Spleen (tissue), 11 donors: ENCODE measurements around the gene VPS52. TPM values are rescaled to one million over a fixed set of nuclear protein-coding genes. Genes with fewer than 3 reads are reported as not detected.

Experiments used
- DNase-seq: peaks from one replicate; pipeline ENCODE4 v3.0.0-alpha.2; 2020
- H3K27ac ChIP-seq, 8 donors: fragments of 200-600 bp; sonication (generic) in 7 of 8; 1 replicate in 4 of 8; 2 replicates in 4 of 8; pipeline versions ENCODE4 v1.5.0 to v1.8.0; 2016 to 2021; ENCODE audit warnings: inconsistent platforms in 4 of 8, mild to moderate bottlenecking in 4 of 8, moderate library complexity in 1 of 8
- H3K27me3 ChIP-seq, 7 donors: fragments of 200-600 bp; sonication (generic) in 6 of 7; replicated peaks in 1 of 7; 1 replicate in 4 of 7; 2 replicates in 3 of 7; pipeline versions ENCODE4 v1.5.0 to v1.8.0; 2016 to 2021; ENCODE audit warnings: inconsistent platforms in 3 of 7, mild to moderate bottlenecking in 1 of 7
- H3K36me3 ChIP-seq, 6 donors: fragments of 200-600 bp; sonication (generic) in 5 of 6; 1 replicate in 4 of 6; 2 replicates in 2 of 6; pipeline versions ENCODE4 v1.5.0 to v1.8.0; 2016 to 2021; ENCODE audit warnings: inconsistent platforms in 2 of 6
- H3K4me1 ChIP-seq, 6 donors: fragments of 200-600 bp; sonication (generic) in 5 of 6; 1 replicate in 3 of 6; 2 replicates in 3 of 6; pipeline versions ENCODE4 v1.5.0 to v1.8.0; 2016 to 2021; ENCODE audit warnings: inconsistent platforms in 3 of 6
- H3K4me3 ChIP-seq, 8 donors: fragments of 200-600 bp; sonication (generic) in 7 of 8; 1 replicate in 4 of 8; 2 replicates in 4 of 8; pipeline versions ENCODE4 v1.5.0 to v1.8.0; 2016 to 2021; ENCODE audit warnings: inconsistent platforms in 4 of 8, mild to moderate bottlenecking in 4 of 8, moderate library complexity in 2 of 8
- H3K9me3 ChIP-seq, 8 donors: fragments of 200-600 bp; sonication (generic) in 7 of 8; 1 replicate in 4 of 8; 2 replicates in 4 of 8; pipeline versions ENCODE4 v1.5.0 to v1.8.0; 2016 to 2021; ENCODE audit warnings: inconsistent platforms in 4 of 8
- CTCF ChIP-seq, 11 experiments: fragments of 200-600 bp in 7 of 11; fragments of 450-650 bp in 4 of 11; sonication (generic) in 4 of 11; IDR thresholded peaks in 8 of 11; conservative IDR thresholded peaks in 3 of 11; 1 replicate in 7 of 11; 2 replicates in 4 of 11; pipeline versions ENCODE4 v1.4.0 to v1.8.0; 2016 to 2021; ENCODE audit warnings: antibody characterized with exemption in 11 of 11, inconsistent platforms in 4 of 11, mild to moderate bottlenecking in 1 of 11
- POLR2A ChIP-seq, 3 donors: fragments of 450-650 bp; IDR thresholded peaks; one replicate each; pipeline ENCODE4 v1.5.1; 2017; ENCODE audit warnings: antibody characterized with exemption in 3 of 3, mild to moderate bottlenecking in 1 of 3
- POLR2AphosphoS5 ChIP-seq, 3 donors: sonication (generic); formaldehyde crosslinking; IDR thresholded peaks; one replicate each; pipeline ENCODE4 v1.5.1; 2017; ENCODE audit warnings: antibody characterized with exemption in 3 of 3
- WGBS, 5 donors: extraction: QIAGEN DNeasy Blood & Tissue Kit in 3 of 5; methylation state at CpG; one replicate each; pipeline versions ENCODE4 v1.1.5 to v1.1.7; 2013 to 2018; 5-methylcytosine and 5-hydroxymethylcytosine counted together
- intact Hi-C: fragments of 100-400 bp; cut with DNase I; formaldehyde crosslinking; loops from one replicate; pipeline ENCODE4 v1.15.0; 2023; ENCODE audit warnings: low total_unique reads
- polyA plus RNA-seq, 3 donors: library from polyadenylated mRNA; stranded (reverse); fragments of 200-250 nt; gene quantifications; one replicate each; pipeline ENCODE4 v1.2.1, GENCODE V29; 2013
- total RNA-seq, 7 donors: library from RNA; depleted of rRNA in 3 of 7; stranded (reverse); fragments of >200 nt in 3 of 7; fragmentation: NEBNext Ultra II Directional in 4 of 7; extraction: Animal tissue kit (Norgen Biotek cat#: 25700) in 4 of 7; gene quantifications; one replicate each; pipeline versions ENCODE4 v1.1.0 to v1.2.1, GENCODE V29; 2016 to 2021
- donor health status: healthy with polysubstance abuse.
- donor health status: DM: no; HTN: no; CAD: no; lungs with moderate emphysema.
- donor health status: DM: no; HTN: no; CAD: no.
- donor health status: Bipolar disorder and iron deficiency.
- donor health status: healthy.
- donor health status: DM: no; HTN: no; CAD: no.
- donor health status: DM: yes; HTN: yes; CAD: no.

The VPS52 gene
- total and polyA plus RNA-seq, 10 donors, result 31.7 to 87.7 (median 54.1) TPM

- intact Hi-C loops, result no loop called here
- DNase-seq, result peak; percentile 87
- Histone ChIP-seq H3K36me3 (peaks cover 2 to 58% (median 30%) of the 10 kb centered on the region in 6 donors), H3K9me3 (no peaks in the 10 kb centered on the region), H3K4me1 (peaks cover 62 to 84% (median 78%) of the 10 kb centered on the region in 6 donors), H3K4me3 (peak overlapping the region in 7 of 8 donors; percentile 57 to 82 (median 65)), H3K27ac (peak overlapping the region in 7 of 8 donors; percentile 80 to 100 (median 94)), H3K27me3 (no peaks in the 10 kb centered on the region)
- WGBS, 5 donors, result 72 to 81% (median 77%) methylated on average over 19 of the region's 19 CpGs
- no peak for TF ChIP-seq POLR2AphosphoS5 (IDR thresholded peaks at IDR 0.05)
- TF ChIP-seq CTCF (IDR thresholded peaks at IDR 0.05 in 8 of 11, conservative IDR thresholded peaks at IDR 0.05 in 3 of 11), result no peak
- TF ChIP-seq POLR2A (IDR thresholded peaks at IDR 0.05), result no peak
Measured at GRCh38 chr6:33316603-33317418, 45.1 kb upstream of the VPS52 start.

GRCh38 chr6:33315793-33316602, 44.3 kb upstream of the VPS52 start:
- Histone ChIP-seq H3K27ac (peak overlapping the region in 6 of 8 donors; percentile 80 to 100 (median 100)), H3K4me1 (peaks cover 62 to 84% (median 78%) of the 10 kb centered on the region in 6 donors), H3K27me3 (no peaks in the 10 kb centered on the region), H3K9me3 (no peaks in the 10 kb centered on the region), H3K36me3 (peaks cover 2 to 59% (median 33%) of the 10 kb centered on the region in 6 donors), H3K4me3 (peak overlapping the region in 1 of 8 donors; percentile 93)
- 85 to 96% (median 91%) methylated on average over 13 to 17 of the region's 17 CpGs for WGBS, 5 donors
- intact Hi-C loops, result no loop called here
- no peak for DNase-seq
- TF ChIP-seq POLR2AphosphoS5 (IDR thresholded peaks at IDR 0.05), result no peak
- no peak for TF ChIP-seq POLR2A (IDR thresholded peaks at IDR 0.05)
- TF ChIP-seq CTCF (IDR thresholded peaks at IDR 0.05 in 8 of 11, conservative IDR thresholded peaks at IDR 0.05 in 3 of 11), result no peak

GRCh38 chr6:33314943-33315792, 43.5 kb upstream of the VPS52 start:
- peaks cover 59 to 84% (median 78%) of the 10 kb centered on the region in 6 donors for H3K4me1 ChIP-seq
- WGBS, 5 donors, result 52 to 59% (median 55%) methylated on average over 35 to 47 of the region's 47 CpGs
- intact Hi-C loops, result no loop called here
- DNase-seq, result peak; percentile 89
- no peaks in the 10 kb centered on the region for H3K27me3 ChIP-seq
- H3K4me3 ChIP-seq, result peak overlapping the region in 7 of 8 donors; percentile 72 to 98 (median 83)
- H3K36me3 ChIP-seq, result peaks cover 2 to 59% (median 33%) of the 10 kb centered on the region in 6 donors
- TF ChIP-seq POLR2A (IDR thresholded peaks at IDR 0.05), result no peak
- TF ChIP-seq POLR2AphosphoS5 (IDR thresholded peaks at IDR 0.05), result peak in 2 of 3 donors; percentile 62 to 66
- H3K9me3 ChIP-seq, result no peaks in the 10 kb centered on the region
- peak overlapping the region; percentile 95 to 100 (median 99) for H3K27ac ChIP-seq

- Histone ChIP-seq H3K9me3 (no peaks in the 10 kb centered on the region), H3K4me3 (peak overlapping the region; percentile 62 to 98 (median 80)), H3K27me3 (no peaks in the 10 kb centered on the region), H3K36me3 (peaks cover 2 to 59% (median 31%) of the 10 kb centered on the region in 6 donors), H3K27ac (peak overlapping the region; percentile 95 to 100 (median 99)), H3K4me1 (peaks cover 58 to 84% (median 77%) of the 10 kb centered on the region in 6 donors)
- intact Hi-C loops, result no loop called here
- TF ChIP-seq POLR2AphosphoS5 (IDR thresholded peaks at IDR 0.05) (peak in 1 of 3 donors; percentile 60), CTCF (IDR thresholded peaks at IDR 0.05 in 8 of 11, conservative IDR thresholded peaks at IDR 0.05 in 3 of 11) (no peak), POLR2A (IDR thresholded peaks at IDR 0.05) (peak in 1 of 3 donors; percentile 42)
- 1 to 4% (median 3%) methylated on average over 10 of the region's 10 CpGs for WGBS, 5 donors
- DNase-seq, result peak; percentile 85
Measured at GRCh38 chr6:33314515-33314942, 42.9 kb upstream of the VPS52 start.
